Nucleus accumbens (tissue), 56 donors: ENCODE measurements around the gene HIRIP3.
A peak's percentile ranks its signal among the peaks of the same experiment; 100 is the strongest.
"Not testable (repeated sequence)": the region's sequence is repeated elsewhere in the genome, so short reads cannot be mapped to it uniquely, and the experiment has no call there.

Source experiments
- DNase-seq, 56 donors: peaks; one replicate each; lab custom pipeline; 2025; lab: John Stamatoyannopoulos, UW

Gene HIRIP3

GRCh38 chr16:29995324-29995910 is at the start of gene HIRIP3:
Gene HIRIP3, minus strand, starts transcription at chr16:29995617. Its CDS starts 12 bp downstream, at chr16:29995605.
- peak in 54 of 56 donors; percentile 32 to 94 (median 83) for DNase-seq

GRCh38 chr16:30041841-30042240 is 46.4 kb upstream of the HIRIP3 start:
- DNase-seq = no peak

- DNase-seq = not testable (repeated sequence)
These were observed 45.3 kb upstream of the HIRIP3 start for GRCh38 chr16:30040690-30041089.

- DNase-seq = no peak
These were observed 44.8 kb upstream of the HIRIP3 start for GRCh38 chr16:30040221-30040620.

- no peak for DNase-seq
These were observed 37.9 kb upstream of the HIRIP3 start for GRCh38 chr16:30033270-30033669.

GRCh38 chr16:30032083-30032819 is 36.8 kb upstream of the HIRIP3 start:
- peak in 27 of 56 donors; percentile 7 to 73 (median 34) for DNase-seq

- peak in 1 of 56 donors; percentile 26 for DNase-seq
These were observed 36.1 kb upstream of the HIRIP3 start for GRCh38 chr16:30031477-30031918.

- DNase-seq = peak in 16 of 56 donors; percentile 6 to 55 (median 28)
These were observed 35.5 kb upstream of the HIRIP3 start, which contains the start of gene TLCD3B for GRCh38 chr16:30030841-30031413. Gene TLCD3B, minus strand, starts transcription at chr16:30031271. Its CDS starts 744 bp downstream, at chr16:30030527.

- DNase-seq = no peak
These were observed 34.7 kb upstream of the HIRIP3 start for GRCh38 chr16:30030011-30030685.

GRCh38 chr16:30028438-30029076 is 33.1 kb upstream of the HIRIP3 start:
- DNase-seq = no peak

- DNase-seq = no peak
These were observed 32.4 kb upstream of the HIRIP3 start for GRCh38 chr16:30027588-30028437.

GRCh38 chr16:30026449-30026848 is 31.0 kb upstream of the HIRIP3 start:
- no peak for DNase-seq

- no peak for DNase-seq
These were observed 30.2 kb upstream of the HIRIP3 start for GRCh38 chr16:30025574-30025973.

- no peak for DNase-seq
These were observed 29.7 kb upstream of the HIRIP3 start for GRCh38 chr16:30025156-30025555.

- no peak for DNase-seq
These were observed 29.0 kb upstream of the HIRIP3 start for GRCh38 chr16:30024451-30024850.

- DNase-seq = no peak
These were observed 28.2 kb upstream of the HIRIP3 start for GRCh38 chr16:30023586-30023985.

GRCh38 chr16:30022887-30023286 is 27.5 kb upstream of the HIRIP3 start, which contains the start of gene C16orf92:
Gene C16orf92, plus strand, starts transcription at chr16:30023198. Its CDS starts 143 bp downstream, at chr16:30023341.
- DNase-seq = no peak

- no peak for DNase-seq
These were observed 23.3 kb upstream of the HIRIP3 start for GRCh38 chr16:30018731-30019158.

- not testable (repeated sequence) for DNase-seq
These were observed 22.5 kb upstream of the HIRIP3 start for GRCh38 chr16:30017937-30018336.
